NCI-H1436 treated with DMSO at 0.1 percent for 48 hours (cell line): Measurements from ENCODE around the gene KCNJ9.

ENCODE experiments used
- DNase-seq: peaks from one replicate; lab custom pipeline; 2025; lab: John Stamatoyannopoulos, UW

KCNJ9 gene

GRCh38 chr1:160089883-160090282 is 8.5 kb downstream of the KCNJ9 start:
- DNase-seq: no peak

GRCh38 chr1:160090760-160091159 is 9.4 kb downstream of the KCNJ9 start:
- no peak for DNase-seq

GRCh38 chr1:160091666-160092223 is 10.4 kb downstream of the KCNJ9 start:
- no peak for DNase-seq

- no peak for DNase-seq
These were observed 11.2 kb downstream of the KCNJ9 start for GRCh38 chr1:160092366-160093068.

GRCh38 chr1:160093069-160093395 is 11.7 kb downstream of the KCNJ9 start:
- no peak for DNase-seq

GRCh38 chr1:160093624-160094290 is 12.4 kb downstream of the KCNJ9 start:
- no peak for DNase-seq

GRCh38 chr1:160094291-160094625 is 12.9 kb downstream of the KCNJ9 start:
- no peak for DNase-seq

GRCh38 chr1:160094806-160095205 is 13.5 kb downstream of the KCNJ9 start:
- no peak for DNase-seq

GRCh38 chr1:160095382-160096105 is 14.2 kb downstream of the KCNJ9 start:
- no peak for DNase-seq

- DNase-seq: no peak
These were observed 15.2 kb downstream of the KCNJ9 start for GRCh38 chr1:160096274-160097116.

- no peak for DNase-seq
These were observed 16.0 kb downstream of the KCNJ9 start for GRCh38 chr1:160097151-160097910.

GRCh38 chr1:160097911-160098851 is 16.8 kb downstream of the KCNJ9 start, which contains the start of gene IGSF8:
Gene IGSF8, minus strand, starts transcription at chr1:160098619. Its CDS starts 147 bp downstream, at chr1:160098472.
- no peak for DNase-seq

GRCh38 chr1:160098852-160099561 is 17.7 kb downstream of the KCNJ9 start:
- DNase-seq: peak; percentile 66

GRCh38 chr1:160099716-160100375 is 18.5 kb downstream of the KCNJ9 start:
- no peak for DNase-seq

- peak; percentile 51 for DNase-seq
These were observed 19.8 kb downstream of the KCNJ9 start for GRCh38 chr1:160101037-160101716.

- no peak for DNase-seq
These were observed 20.6 kb downstream of the KCNJ9 start for GRCh38 chr1:160101717-160102522.

- DNase-seq: no peak
These were observed 22.5 kb downstream of the KCNJ9 start for GRCh38 chr1:160103658-160104408.
